GM19035 (cell line): ENCODE data around the gene LMNB1.
"Not testable (repeated sequence)": the region's sequence is repeated elsewhere in the genome, so short reads cannot be mapped to it uniquely, and the experiment has no call there.

ENCODE experiments used
- ATAC-seq: cut with Tn5 transposase; IDR thresholded peaks from one replicate; pipeline ENCODE4 v1.9.1; 2021; ENCODE audit not compliant: unreplicated experiment

The LMNB1 gene

GRCh38 chr5:126818736-126819135 lies 41.8 kb downstream of the LMNB1 start:
- ATAC-seq: no peak

- no peak for ATAC-seq
Observed at GRCh38 chr5:126819253-126819652, 42.3 kb downstream of the LMNB1 start.

GRCh38 chr5:126826619-126827215 lies 49.8 kb downstream of the LMNB1 start:
- ATAC-seq: no peak

GRCh38 chr5:126829098-126829497 lies 52.2 kb downstream of the LMNB1 start:
- no peak for ATAC-seq

GRCh38 chr5:126830061-126830460 lies 53.1 kb downstream of the LMNB1 start:
- ATAC-seq: no peak

GRCh38 chr5:126831156-126831555 lies 54.2 kb downstream of the LMNB1 start:
- no peak for ATAC-seq

DNA sequence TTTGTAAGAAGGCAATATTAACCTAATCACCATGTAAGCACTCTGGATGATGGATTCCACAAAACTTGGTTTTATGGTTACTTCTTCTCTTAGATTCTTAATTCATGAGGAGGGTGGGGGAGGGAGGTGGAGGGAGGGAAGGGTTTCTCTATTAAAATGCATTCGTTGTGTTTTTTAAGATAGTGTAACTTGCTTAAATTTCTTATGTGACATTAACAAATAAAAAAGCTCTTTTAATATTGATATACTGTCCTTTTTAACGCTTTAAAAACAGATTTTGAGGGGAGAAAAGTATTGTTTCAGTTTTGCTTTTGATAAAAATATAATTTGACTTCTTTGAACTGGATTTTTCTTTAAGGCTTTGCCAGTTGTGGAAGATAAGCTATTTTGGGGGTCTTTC lies 59.8 kb downstream of the LMNB1 start:
- no peak for ATAC-seq

DNA sequence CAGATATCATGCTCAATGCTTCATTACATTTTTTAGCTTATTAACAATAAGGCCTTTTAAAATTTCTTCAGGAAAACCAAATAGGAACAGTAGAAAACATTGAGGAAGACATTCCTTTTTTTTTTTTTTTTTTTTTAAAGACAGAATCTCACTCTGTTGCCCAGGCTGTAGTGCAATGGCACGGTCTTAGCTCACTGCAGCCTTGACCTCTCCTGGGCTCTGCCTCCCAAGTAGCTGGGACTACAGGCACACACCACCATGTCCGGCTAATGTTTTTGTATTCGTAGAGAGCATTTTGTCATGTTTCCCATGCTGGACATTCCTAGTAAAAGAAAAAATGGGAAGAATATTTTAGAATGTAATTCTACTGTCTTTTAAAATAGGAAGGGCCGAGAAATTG lies 60.3 kb downstream of the LMNB1 start:
- no peak for ATAC-seq

DNA sequence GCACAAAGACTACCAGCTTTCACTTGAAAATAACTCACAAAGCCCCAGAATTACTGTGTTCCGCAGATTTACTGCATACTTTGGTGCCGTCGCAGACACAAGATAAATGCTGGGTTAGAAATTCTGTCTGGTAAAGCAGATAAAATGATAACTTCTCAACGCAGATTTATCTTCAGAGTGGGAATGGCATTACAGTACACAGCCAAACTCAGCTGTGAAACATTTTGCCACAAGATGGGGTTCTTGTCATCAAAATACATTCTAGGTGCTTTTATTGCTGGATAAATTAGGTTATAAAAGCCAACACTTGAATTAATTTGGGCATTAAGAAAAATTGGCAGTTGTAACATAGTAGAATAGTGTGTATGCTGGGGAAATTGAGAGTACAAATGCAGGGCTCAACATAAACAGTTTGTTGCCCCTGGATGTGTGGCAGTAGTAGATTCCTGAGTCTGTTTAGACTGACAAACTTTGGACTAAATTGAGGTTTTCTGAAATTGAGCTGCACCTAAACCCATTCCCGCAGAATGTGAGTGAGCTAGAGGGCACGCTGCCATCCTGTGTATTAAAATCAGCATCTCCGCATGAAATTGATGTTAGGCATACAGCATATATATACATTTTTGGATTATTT lies 61.1 kb downstream of the LMNB1 start:
- no peak for ATAC-seq

GRCh38 chr5:126839407-126839806 lies 62.5 kb downstream of the LMNB1 start:
- ATAC-seq: not testable (repeated sequence)

- not testable (repeated sequence) for ATAC-seq
Observed at GRCh38 chr5:126843375-126843774, 66.4 kb downstream of the LMNB1 start.

DNA sequence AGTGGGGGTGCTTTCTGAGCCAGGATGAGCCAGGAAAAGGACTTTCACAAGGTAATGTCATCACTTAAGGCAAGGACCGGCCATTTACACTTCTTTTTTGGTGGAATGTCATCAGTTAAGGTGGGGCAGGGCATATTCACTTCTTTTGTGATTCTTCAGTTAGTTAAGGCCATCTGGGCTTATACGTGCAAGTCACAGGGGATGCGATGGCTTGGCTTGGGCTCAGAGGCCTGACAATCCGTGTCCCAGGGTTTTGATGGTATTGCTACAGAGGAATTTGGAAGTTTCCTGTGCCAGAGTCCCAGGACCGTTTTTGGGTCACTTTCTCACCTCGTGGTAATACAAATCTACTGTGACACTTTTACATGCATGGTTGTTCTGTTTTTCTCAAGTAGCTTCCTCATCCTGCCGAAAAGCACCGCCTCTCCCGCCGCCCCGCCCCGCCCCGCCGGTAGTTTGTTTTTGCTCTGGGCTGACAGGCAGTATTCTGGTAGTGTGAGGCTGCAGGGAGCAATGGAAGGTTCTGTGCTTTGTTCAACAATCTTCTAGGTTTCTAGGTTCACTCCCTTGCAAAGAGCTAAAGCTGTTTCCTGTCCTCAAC lies 68.6 kb downstream of the LMNB1 start:
- peak; percentile 91 for ATAC-seq

- ATAC-seq: no peak
Observed at GRCh38 chr5:126846344-126846743, 69.4 kb downstream of the LMNB1 start.

GRCh38 chr5:126846744-126847455 lies 70.0 kb downstream of the LMNB1 start:
- ATAC-seq: no peak

- no peak for ATAC-seq
Observed at GRCh38 chr5:126847456-126847820, 70.5 kb downstream of the LMNB1 start.

GRCh38 chr5:126847826-126848251 lies 70.9 kb downstream of the LMNB1 start:
- ATAC-seq: no peak

GRCh38 chr5:126848253-126848652 lies 71.3 kb downstream of the LMNB1 start:
- no peak for ATAC-seq

- no peak for ATAC-seq
Observed at GRCh38 chr5:126849101-126849678, 72.3 kb downstream of the LMNB1 start.

GRCh38 chr5:126851501-126852011 lies 74.6 kb downstream of the LMNB1 start:
- ATAC-seq: no peak

DNA sequence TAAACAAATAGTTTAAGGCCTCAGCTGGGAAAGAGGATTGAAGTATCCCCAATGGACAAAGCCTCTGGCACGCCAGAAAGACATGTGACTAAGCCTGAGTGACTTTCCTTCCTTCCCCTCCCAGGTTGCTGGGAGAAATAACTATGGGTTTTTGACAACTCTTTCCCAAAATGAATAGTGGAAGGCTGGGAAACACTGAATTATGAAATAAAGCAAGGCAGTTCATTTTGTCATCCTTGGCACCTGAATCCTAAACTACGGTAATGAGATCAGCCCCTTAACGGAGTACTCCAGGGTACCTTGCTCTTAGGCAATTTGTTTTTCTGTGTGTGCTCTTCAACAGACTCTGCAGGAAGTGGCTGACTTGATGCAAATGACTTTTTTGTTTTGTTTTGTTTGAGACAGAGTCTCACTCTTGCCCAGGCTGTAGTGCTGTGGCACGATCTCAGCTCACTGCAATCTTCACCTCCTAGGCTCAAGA lies 75.2 kb downstream of the LMNB1 start:
- peak; percentile 87 for ATAC-seq

GRCh38 chr5:126852841-126853271 lies 75.9 kb downstream of the LMNB1 start:
- no peak for ATAC-seq
